ENCODE data around the gene STAC2. TPM values are rescaled to one million over a fixed set of nuclear protein-coding genes. Genes with fewer than 3 reads are reported as not detected.

The STAC2 gene
- total RNA-seq, 4 donors from 2014 or later, result 0.18 to 0.19 TPM; not detected in 2

DNA sequence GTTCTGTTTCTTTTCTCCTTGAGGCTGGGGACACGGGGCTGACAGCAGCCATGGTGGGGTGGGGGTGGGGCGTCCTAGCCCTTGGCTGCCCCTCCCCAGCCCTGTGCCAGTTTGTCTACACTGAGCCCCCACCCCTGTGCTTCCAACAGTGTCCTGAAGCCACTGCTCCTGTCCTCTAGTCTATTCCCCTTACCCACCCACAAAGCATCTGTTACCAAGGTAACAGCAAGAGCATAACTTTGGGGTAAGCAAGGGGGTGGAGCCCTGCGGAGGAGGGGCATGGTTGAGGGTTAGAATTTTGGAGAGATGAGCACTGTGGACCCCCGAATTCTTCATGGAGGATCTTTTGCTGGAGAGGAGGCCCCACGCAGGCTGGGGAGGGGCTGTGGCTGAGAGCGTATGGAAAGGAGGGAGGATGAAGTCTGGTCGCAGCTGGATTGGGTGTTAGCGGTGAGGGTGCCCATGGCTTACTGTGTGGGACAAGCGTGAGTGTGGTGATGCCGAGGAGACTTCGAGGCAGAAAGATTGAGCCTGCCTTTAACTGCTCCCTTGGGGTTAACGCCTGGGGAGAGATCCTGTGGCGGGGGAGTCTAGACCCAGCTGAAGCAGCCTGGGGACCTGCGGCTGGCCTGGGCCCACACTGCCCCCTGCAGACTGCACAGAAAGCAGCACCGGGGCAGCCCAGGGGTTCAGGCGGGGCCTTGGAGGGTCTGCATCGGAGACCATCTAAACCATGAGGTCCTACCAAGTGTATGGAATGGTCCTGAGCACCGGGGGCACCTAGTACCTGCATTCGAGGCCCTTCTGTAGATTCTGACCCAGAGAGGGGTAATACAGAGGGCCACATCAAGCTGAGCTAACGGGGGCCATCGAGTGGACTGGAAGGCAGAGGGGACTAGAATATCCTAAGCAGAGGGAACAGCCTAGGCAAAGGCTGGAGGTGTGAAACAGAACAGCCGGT, 6.1 kb upstream of the STAC2 start:
- WGBS, 2 donors, result 6 to 12% methylated on average over 17 to 18 of the region's 22 CpGs

DNA sequence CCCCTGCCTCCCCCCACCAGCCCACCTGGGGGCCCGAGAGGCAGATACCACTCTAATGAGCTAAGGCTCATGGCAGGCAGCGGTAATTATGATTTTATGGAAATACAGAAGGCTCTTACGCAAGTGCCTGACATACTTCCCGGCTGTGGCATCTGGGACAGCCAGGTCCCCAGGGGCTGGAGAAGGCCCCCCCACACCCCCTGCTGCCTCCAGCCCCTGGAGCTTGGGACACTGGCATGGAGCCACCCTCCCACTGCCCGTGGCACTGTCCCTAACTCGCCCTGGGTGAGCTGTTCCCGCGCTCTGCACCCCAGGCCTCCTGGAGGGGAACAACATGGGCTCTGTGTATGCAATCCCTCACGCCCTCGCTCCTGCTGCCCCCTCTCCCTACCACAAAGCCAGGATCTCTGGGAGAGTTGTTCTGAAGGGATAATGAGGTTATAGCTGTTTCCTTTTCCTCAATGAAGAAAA, 5.4 kb upstream of the STAC2 start:
- DNase-seq, result no peak
- no peaks in the 10 kb centered on the region for H3K36me3 ChIP-seq
- peaks cover 4 to 91% (median 11%) of the 10 kb centered on the region in 4 donors for H3K27me3 ChIP-seq
- H3K4me3 ChIP-seq, result no peak overlapping the region
- intact Hi-C loops (cut with DNase I), result no loop called here
- no peak overlapping the region for H3K27ac ChIP-seq
- peaks cover 6 to 34% (median 8%) of the 10 kb centered on the region in 3 donors for H3K4me1 ChIP-seq
- no peaks in the 10 kb centered on the region for H3K9me3 ChIP-seq
- WGBS, 2 donors, result 39 to 44% methylated on average over 7 to 9 of the region's 10 CpGs
- TF ChIP-seq, protein P1, sequence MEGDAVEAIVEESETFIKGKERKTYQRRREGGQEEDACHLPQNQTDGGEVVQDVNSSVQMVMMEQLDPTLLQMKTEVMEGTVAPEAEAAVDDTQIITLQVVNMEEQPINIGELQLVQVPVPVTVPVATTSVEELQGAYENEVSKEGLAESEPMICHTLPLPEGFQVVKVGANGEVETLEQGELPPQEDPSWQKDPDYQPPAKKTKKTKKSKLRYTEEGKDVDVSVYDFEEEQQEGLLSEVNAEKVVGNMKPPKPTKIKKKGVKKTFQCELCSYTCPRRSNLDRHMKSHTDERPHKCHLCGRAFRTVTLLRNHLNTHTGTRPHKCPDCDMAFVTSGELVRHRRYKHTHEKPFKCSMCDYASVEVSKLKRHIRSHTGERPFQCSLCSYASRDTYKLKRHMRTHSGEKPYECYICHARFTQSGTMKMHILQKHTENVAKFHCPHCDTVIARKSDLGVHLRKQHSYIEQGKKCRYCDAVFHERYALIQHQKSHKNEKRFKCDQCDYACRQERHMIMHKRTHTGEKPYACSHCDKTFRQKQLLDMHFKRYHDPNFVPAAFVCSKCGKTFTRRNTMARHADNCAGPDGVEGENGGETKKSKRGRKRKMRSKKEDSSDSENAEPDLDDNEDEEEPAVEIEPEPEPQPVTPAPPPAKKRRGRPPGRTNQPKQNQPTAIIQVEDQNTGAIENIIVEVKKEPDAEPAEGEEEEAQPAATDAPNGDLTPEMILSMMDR (IDR thresholded peaks at IDR 0.05), result no peak
- TF ChIP-seq POLR2A (IDR thresholded peaks at IDR 0.05), result no peak

More for the DNA sequence above, 6.1 kb upstream of the STAC2 start:
- TF ChIP-seq, protein P1 (IDR thresholded peaks at IDR 0.05), result peak; percentile 39 to 71 (median 61)
- no peak for TF ChIP-seq POLR2A (IDR thresholded peaks at IDR 0.05)
- no peak for DNase-seq
- Histone ChIP-seq H3K9me3 (no peaks in the 10 kb centered on the region), H3K4me3 (no peak overlapping the region), H3K27ac (no peak overlapping the region), H3K4me1 (peaks cover 4 to 30% (median 6%) of the 10 kb centered on the region in 3 donors), H3K36me3 (no peaks in the 10 kb centered on the region), H3K27me3 (peaks cover 0 to 91% (median 6%) of the 10 kb centered on the region in 4 donors)
- intact Hi-C loops (cut with DNase I), result no loop called here

DNA sequence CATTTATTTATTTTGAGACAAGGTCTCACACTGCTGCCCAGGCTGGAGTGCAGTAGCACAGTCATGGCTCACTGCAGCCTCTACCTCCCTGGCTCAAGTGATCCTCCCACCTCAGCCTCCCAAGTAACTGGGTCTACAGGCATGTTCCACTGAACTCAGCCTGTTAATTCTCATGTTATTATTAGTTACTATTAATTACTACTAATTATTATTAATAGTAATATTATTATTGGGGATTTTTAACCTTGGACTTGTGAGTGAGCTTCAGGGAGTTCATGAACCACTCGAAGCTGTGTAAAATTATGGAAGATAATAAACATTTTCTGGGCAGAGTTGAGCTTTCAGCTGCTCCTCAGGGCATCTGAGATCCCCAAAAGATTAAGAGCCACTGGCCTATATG, 4.6 kb upstream of the STAC2 start:
- WGBS, 2 donors, result 25 to 43% methylated on average over 1 of the region's 1 CpG
- TF ChIP-seq, protein P1 (IDR thresholded peaks at IDR 0.05), result no peak
- no peak for TF ChIP-seq POLR2A (IDR thresholded peaks at IDR 0.05)
- Histone ChIP-seq H3K27ac (no peak overlapping the region), H3K27me3 (peaks cover 12 to 93% (median 16%) of the 10 kb centered on the region in 4 donors), H3K4me3 (no peak overlapping the region), H3K4me1 (peaks cover 13 to 35% (median 16%) of the 10 kb centered on the region in 3 donors), H3K36me3 (no peaks in the 10 kb centered on the region), H3K9me3 (no peaks in the 10 kb centered on the region)
- no peak for DNase-seq
- intact Hi-C loops (cut with DNase I), result no loop called here

DNA sequence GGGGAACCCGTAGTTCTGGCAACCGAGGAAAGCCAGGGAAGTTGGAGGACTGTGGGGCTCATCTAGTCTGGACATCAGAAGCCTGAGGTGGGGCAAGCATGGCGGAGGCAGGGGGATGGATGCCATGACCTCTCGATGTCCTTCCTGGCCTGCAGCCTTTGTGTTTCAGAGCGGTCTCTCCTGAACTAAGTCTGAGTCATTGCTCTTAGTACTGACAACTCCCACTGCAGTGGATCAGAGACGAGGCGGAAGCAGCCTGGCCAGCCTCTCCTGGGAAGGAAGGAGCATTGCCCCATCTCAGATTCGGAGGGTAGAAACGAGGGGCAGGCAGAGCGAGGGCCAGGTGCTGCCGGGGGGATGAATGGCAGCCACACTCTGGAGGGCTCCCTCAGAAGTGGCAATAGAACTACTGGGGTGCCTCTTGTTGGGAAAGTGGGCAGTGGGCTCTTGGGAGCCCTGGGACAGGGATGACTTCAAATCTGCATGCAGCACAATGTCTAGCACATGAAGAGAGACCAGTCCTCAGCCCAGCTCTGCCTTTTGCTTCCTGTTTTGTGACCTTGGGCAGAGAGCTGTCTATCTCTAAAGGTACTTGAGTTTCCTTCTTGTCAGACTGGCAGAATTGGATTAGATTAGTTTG, 3.6 kb upstream of the STAC2 start:
- H3K27ac ChIP-seq, result no peak overlapping the region
- peaks cover 15 to 93% (median 21%) of the 10 kb centered on the region in 4 donors for H3K27me3 ChIP-seq

More for the DNA sequence above, 3.6 kb upstream of the STAC2 start:
- no peaks in the 10 kb centered on the region for H3K36me3 ChIP-seq
- TF ChIP-seq, protein P1 (IDR thresholded peaks at IDR 0.05), result no peak
- no peak for TF ChIP-seq POLR2A (IDR thresholded peaks at IDR 0.05)
- intact Hi-C loops (cut with DNase I), result no loop called here
- WGBS, 2 donors, result 47 to 72% methylated on average over 5 to 7 of the region's 11 CpGs
- no peak for DNase-seq
- H3K9me3 ChIP-seq, result no peaks in the 10 kb centered on the region
- peaks cover 22 to 45% (median 24%) of the 10 kb centered on the region in 3 donors for H3K4me1 ChIP-seq
- no peak overlapping the region for H3K4me3 ChIP-seq

All from esophagus squamous epithelium (tissue), 5 donors.